Measurements from ENCODE around the gene PCNT.
"Not testable (repeated sequence)": the region's sequence is repeated elsewhere in the genome, so short reads cannot be mapped to it uniquely, and the experiment has no call there.

Gene PCNT

GRCh38 chr21:46439906-46440305 is 116.0 kb downstream of the PCNT start:
- Histone ChIP-seq H3K36me3 (ENCODE audit: insufficient read depth, low read depth, low read length) (peaks cover 83% of the 10 kb centered on the region), H3K9ac (ENCODE audit: low read depth, low read length) (no peak overlapping the region), H3K9me3 (ENCODE audit: insufficient read depth, low read depth, low read length) (no peaks in the 10 kb centered on the region), H3K4me3 (ENCODE audit: low read length) (no peak overlapping the region), H3K27me3 (ENCODE audit: insufficient read depth, low read length) (no peaks in the 10 kb centered on the region), H3K4me1 (ENCODE audit: insufficient read depth, low read length) (no peaks in the 10 kb centered on the region), H3K27ac (ENCODE audit: low read length) (no peak overlapping the region)

- H3K9ac ChIP-seq (ENCODE audit: low read depth, low read length) = no peak overlapping the region
- peaks cover 90% of the 10 kb centered on the region for H3K36me3 ChIP-seq (ENCODE audit: insufficient read depth, low read depth, low read length)
- H3K27me3 ChIP-seq (ENCODE audit: insufficient read depth, low read length) = no peaks in the 10 kb centered on the region
- no peak overlapping the region for H3K4me3 ChIP-seq (ENCODE audit: low read length)
- no peaks in the 10 kb centered on the region for H3K9me3 ChIP-seq (ENCODE audit: insufficient read depth, low read depth, low read length)
- H3K27ac ChIP-seq (ENCODE audit: low read length) = no peak overlapping the region
- no peaks in the 10 kb centered on the region for H3K4me1 ChIP-seq (ENCODE audit: insufficient read depth, low read length)
These were observed 117.4 kb downstream of the PCNT start for GRCh38 chr21:46441331-46441730.

- Histone ChIP-seq H3K4me3 (ENCODE audit: low read length) (no peak overlapping the region), H3K9me3 (ENCODE audit: insufficient read depth, low read depth, low read length) (no peaks in the 10 kb centered on the region), H3K27ac (ENCODE audit: low read length) (no peak overlapping the region), H3K4me1 (ENCODE audit: insufficient read depth, low read length) (no peaks in the 10 kb centered on the region), H3K36me3 (ENCODE audit: insufficient read depth, low read depth, low read length) (peaks cover 87% of the 10 kb centered on the region), H3K27me3 (ENCODE audit: insufficient read depth, low read length) (no peaks in the 10 kb centered on the region), H3K9ac (ENCODE audit: low read depth, low read length) (no peak overlapping the region)
These were observed 118.1 kb downstream of the PCNT start for GRCh38 chr21:46441961-46442498.

- Histone ChIP-seq H3K27ac (ENCODE audit: low read length) (no peak overlapping the region), H3K4me3 (ENCODE audit: low read length) (no peak overlapping the region), H3K9ac (ENCODE audit: low read depth, low read length) (no peak overlapping the region), H3K27me3 (ENCODE audit: insufficient read depth, low read length) (no peaks in the 10 kb centered on the region), H3K9me3 (ENCODE audit: insufficient read depth, low read depth, low read length) (no peaks in the 10 kb centered on the region), H3K36me3 (ENCODE audit: insufficient read depth, low read depth, low read length) (peaks cover 80% of the 10 kb centered on the region), H3K4me1 (ENCODE audit: insufficient read depth, low read length) (no peaks in the 10 kb centered on the region)
These were observed 119.0 kb downstream of the PCNT start for GRCh38 chr21:46442938-46443337.

GRCh38 chr21:46443910-46444309 is 120.0 kb downstream of the PCNT start:
- H3K27me3 ChIP-seq (ENCODE audit: insufficient read depth, low read length) = no peaks in the 10 kb centered on the region
- H3K36me3 ChIP-seq (ENCODE audit: insufficient read depth, low read depth, low read length) = peaks cover 76% of the 10 kb centered on the region
- H3K9me3 ChIP-seq (ENCODE audit: insufficient read depth, low read depth, low read length) = no peaks in the 10 kb centered on the region; the same call in 1 of the 2 replicates
- H3K4me1 ChIP-seq (ENCODE audit: insufficient read depth, low read length) = no peaks in the 10 kb centered on the region
- H3K9ac ChIP-seq (ENCODE audit: low read depth, low read length) = no peak overlapping the region
- no peak overlapping the region for H3K27ac ChIP-seq (ENCODE audit: low read length)
- H3K4me3 ChIP-seq (ENCODE audit: low read length) = no peak overlapping the region

GRCh38 chr21:46448108-46448507 is 124.2 kb downstream of the PCNT start:
- Histone ChIP-seq H3K9ac (ENCODE audit: low read depth, low read length) (no peak overlapping the region), H3K4me3 (ENCODE audit: low read length) (no peak overlapping the region), H3K36me3 (ENCODE audit: insufficient read depth, low read depth, low read length) (peaks cover 34% of the 10 kb centered on the region), H3K9me3 (ENCODE audit: insufficient read depth, low read depth, low read length) (peaks cover 5% of the 10 kb centered on the region), H3K4me1 (ENCODE audit: insufficient read depth, low read length) (no peaks in the 10 kb centered on the region), H3K27ac (ENCODE audit: low read length) (no peak overlapping the region), H3K27me3 (ENCODE audit: insufficient read depth, low read length) (no peaks in the 10 kb centered on the region)

GRCh38 chr21:46448855-46449254 is 124.9 kb downstream of the PCNT start:
- not testable (repeated sequence) for H3K27me3 ChIP-seq (ENCODE audit: insufficient read depth, low read length); H3K9ac ChIP-seq (ENCODE audit: low read depth, low read length); H3K4me3 ChIP-seq (ENCODE audit: low read length); H3K4me1 ChIP-seq (ENCODE audit: insufficient read depth, low read length); H3K27ac ChIP-seq (ENCODE audit: low read length); H3K9me3 ChIP-seq (ENCODE audit: insufficient read depth, low read depth, low read length)
- peaks cover 28% of the 10 kb centered on the region for H3K36me3 ChIP-seq (ENCODE audit: insufficient read depth, low read depth, low read length)

- Histone ChIP-seq H3K4me3 (ENCODE audit: low read length) (no peak overlapping the region), H3K9me3 (ENCODE audit: insufficient read depth, low read depth, low read length) (peaks cover 5% of the 10 kb centered on the region), H3K27me3 (ENCODE audit: insufficient read depth, low read length) (no peaks in the 10 kb centered on the region), H3K27ac (ENCODE audit: low read length) (no peak overlapping the region), H3K9ac (ENCODE audit: low read depth, low read length) (no peak overlapping the region), H3K4me1 (ENCODE audit: insufficient read depth, low read length) (peaks cover 3% of the 10 kb centered on the region; the same call in 1 of the 2 replicates), H3K36me3 (ENCODE audit: insufficient read depth, low read depth, low read length) (peaks cover 18% of the 10 kb centered on the region; the same call in 1 of the 2 replicates)
These were observed 128.8 kb downstream of the PCNT start for GRCh38 chr21:46452710-46453109.

- H3K27ac ChIP-seq (ENCODE audit: low read length) = no peak overlapping the region
- no peak overlapping the region for H3K9ac ChIP-seq (ENCODE audit: low read depth, low read length)
- peaks cover 5% of the 10 kb centered on the region; the same call in 1 of the 2 replicates for H3K9me3 ChIP-seq (ENCODE audit: insufficient read depth, low read depth, low read length)
- H3K4me1 ChIP-seq (ENCODE audit: insufficient read depth, low read length) = peaks cover 4% of the 10 kb centered on the region; the same call in 1 of the 2 replicates
- no peaks in the 10 kb centered on the region for H3K27me3 ChIP-seq (ENCODE audit: insufficient read depth, low read length)
- H3K4me3 ChIP-seq (ENCODE audit: low read length) = no peak overlapping the region
- H3K36me3 ChIP-seq (ENCODE audit: insufficient read depth, low read depth, low read length) = peaks cover 18% of the 10 kb centered on the region; the same call in 1 of the 2 replicates
These were observed 130.2 kb downstream of the PCNT start for GRCh38 chr21:46454142-46454541.

GRCh38 chr21:46454634-46455390 is 130.9 kb downstream of the PCNT start:
- Histone ChIP-seq H3K9ac (ENCODE audit: low read depth, low read length) (no peak overlapping the region), H3K36me3 (ENCODE audit: insufficient read depth, low read depth, low read length) (peaks cover 18% of the 10 kb centered on the region; the same call in 1 of the 2 replicates), H3K9me3 (ENCODE audit: insufficient read depth, low read depth, low read length) (0 out of 2 replicates have a peak, but pooled peaks cover under 1% of the 10 kb centered on the region), H3K27ac (ENCODE audit: low read length) (no peak overlapping the region), H3K4me1 (ENCODE audit: insufficient read depth, low read length) (peaks cover 4% of the 10 kb centered on the region; the same call in 1 of the 2 replicates), H3K4me3 (ENCODE audit: low read length) (no peak overlapping the region), H3K27me3 (ENCODE audit: insufficient read depth, low read length) (no peaks in the 10 kb centered on the region)

- Histone ChIP-seq H3K9me3 (ENCODE audit: insufficient read depth, low read depth, low read length) (no peaks in the 10 kb centered on the region), H3K27ac (ENCODE audit: low read length) (no peak overlapping the region), H3K4me3 (ENCODE audit: low read length) (no peak overlapping the region), H3K27me3 (ENCODE audit: insufficient read depth, low read length) (no peaks in the 10 kb centered on the region), H3K9ac (ENCODE audit: low read depth, low read length) (0 out of 2 replicates have a peak overlapping the region, but pooled peaks have one; percentile 39), H3K4me1 (ENCODE audit: insufficient read depth, low read length) (peaks cover 7% of the 10 kb centered on the region; the same call in 1 of the 2 replicates), H3K36me3 (ENCODE audit: insufficient read depth, low read depth, low read length) (peaks cover 18% of the 10 kb centered on the region; the same call in 1 of the 2 replicates)
These were observed 131.8 kb downstream of the PCNT start for GRCh38 chr21:46455575-46456385.

Measured in iPS-20b (cell line).